Thoracic aorta (tissue), 2 donors: ENCODE measurements around the gene TRAF3IP1. TPM values are rescaled to one million over a fixed set of nuclear protein-coding genes. Genes with fewer than 3 reads are reported as not detected.

Source experiments
- ATAC-seq: fragments of 150-250 bp; one replicate; pipeline ENCODE4 v1.8.0; 2017; ENCODE audit warnings: low read depth; ENCODE audit not compliant: insufficient number of reproducible peaks, low FRiP score
- DNase-seq: peaks from one replicate; pipeline ENCODE4 v3.0.0-alpha.2; 2020; ENCODE audit warnings: low spot score
- H3K27ac ChIP-seq, 2 donors: fragments of 200-600 bp; sonication (generic); 1 replicate in 1 of 2; 2 replicates in 1 of 2; pipeline ENCODE4 v1.5.1; 2016; ENCODE audit warnings: mild to moderate bottlenecking in 2 of 2, moderate library complexity in 2 of 2
- H3K27me3 ChIP-seq: fragments of 200-600 bp; sonication (generic); replicated peaks from 2 replicates; pipeline ENCODE4 v1.6.0; 2016; ENCODE audit warnings: mild to moderate bottlenecking; ENCODE audit not compliant: insufficient read depth
- H3K36me3 ChIP-seq: fragments of 200-600 bp; sonication (generic); one replicate; pipeline ENCODE4 v1.5.1; 2016
- H3K4me1 ChIP-seq, 2 donors: fragments of 200-600 bp; sonication (generic); 1 replicate in 1 of 2; 2 replicates in 1 of 2; pipeline versions ENCODE4 v1.5.1 to v1.6.0; 2016; ENCODE audit warnings: low read depth in 2 of 2, mild to moderate bottlenecking in 1 of 2; ENCODE audit not compliant: control insufficient read depth in 1 of 2
- H3K4me3 ChIP-seq: fragments of 200-600 bp; sonication (generic); 2 replicates; pipeline ENCODE4 v1.5.1; 2016; ENCODE audit warnings: mild to moderate bottlenecking
- H3K9me3 ChIP-seq: fragments of 200-600 bp; sonication (generic); 2 replicates; pipeline ENCODE4 v1.5.1; 2016
- total RNA-seq, 2 donors: library from RNA; depleted of rRNA; stranded (reverse); fragments of >200 nt; gene quantifications; one replicate each; pipeline versions ENCODE4 v1.1.0 to v1.2.3, GENCODE V29; 2016
- TF ChIP-seq, protein P1 (sequence below): fragments of 200-600 bp; sonication (generic); IDR thresholded peaks from one replicate; pipeline ENCODE4 v1.5.1; 2019; ENCODE audit warnings: antibody characterized with exemption

The TRAF3IP1 gene
- total RNA-seq, 2 donors from 2014 or later, result 19.4 to 23.7 TPM

DNA sequence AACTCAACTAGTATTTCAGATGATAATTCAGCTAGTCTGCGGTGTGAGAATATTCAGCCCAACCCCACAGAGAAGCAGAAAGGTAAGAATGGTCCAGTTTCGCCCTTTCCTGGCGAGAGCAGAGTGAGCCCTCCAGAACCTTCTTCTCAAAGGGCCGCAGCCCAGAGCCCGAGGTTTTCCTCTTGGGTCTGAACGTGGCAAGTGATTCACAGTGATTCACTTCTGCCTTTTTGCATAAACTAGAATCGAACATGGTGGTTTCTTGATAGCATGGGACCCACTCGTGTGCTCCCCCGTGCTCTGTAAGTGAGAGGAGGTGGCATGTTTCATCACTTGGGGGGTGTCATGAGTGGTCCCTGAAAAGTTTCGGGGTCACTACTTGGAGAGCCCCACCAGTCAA, 24.2 kb downstream of the TRAF3IP1 start:
- Histone ChIP-seq H3K27me3 (no peaks in the 10 kb centered on the region), H3K4me3 (no peak overlapping the region), H3K4me1 (no peaks in the 10 kb centered on the region), H3K27ac (no peak overlapping the region), H3K36me3 (peaks cover 11% of the 10 kb centered on the region), H3K9me3 (no peaks in the 10 kb centered on the region)
- TF ChIP-seq, protein P1, sequence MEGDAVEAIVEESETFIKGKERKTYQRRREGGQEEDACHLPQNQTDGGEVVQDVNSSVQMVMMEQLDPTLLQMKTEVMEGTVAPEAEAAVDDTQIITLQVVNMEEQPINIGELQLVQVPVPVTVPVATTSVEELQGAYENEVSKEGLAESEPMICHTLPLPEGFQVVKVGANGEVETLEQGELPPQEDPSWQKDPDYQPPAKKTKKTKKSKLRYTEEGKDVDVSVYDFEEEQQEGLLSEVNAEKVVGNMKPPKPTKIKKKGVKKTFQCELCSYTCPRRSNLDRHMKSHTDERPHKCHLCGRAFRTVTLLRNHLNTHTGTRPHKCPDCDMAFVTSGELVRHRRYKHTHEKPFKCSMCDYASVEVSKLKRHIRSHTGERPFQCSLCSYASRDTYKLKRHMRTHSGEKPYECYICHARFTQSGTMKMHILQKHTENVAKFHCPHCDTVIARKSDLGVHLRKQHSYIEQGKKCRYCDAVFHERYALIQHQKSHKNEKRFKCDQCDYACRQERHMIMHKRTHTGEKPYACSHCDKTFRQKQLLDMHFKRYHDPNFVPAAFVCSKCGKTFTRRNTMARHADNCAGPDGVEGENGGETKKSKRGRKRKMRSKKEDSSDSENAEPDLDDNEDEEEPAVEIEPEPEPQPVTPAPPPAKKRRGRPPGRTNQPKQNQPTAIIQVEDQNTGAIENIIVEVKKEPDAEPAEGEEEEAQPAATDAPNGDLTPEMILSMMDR, result no peak
- DNase-seq (no peak), ATAC-seq (no peak)

DNA sequence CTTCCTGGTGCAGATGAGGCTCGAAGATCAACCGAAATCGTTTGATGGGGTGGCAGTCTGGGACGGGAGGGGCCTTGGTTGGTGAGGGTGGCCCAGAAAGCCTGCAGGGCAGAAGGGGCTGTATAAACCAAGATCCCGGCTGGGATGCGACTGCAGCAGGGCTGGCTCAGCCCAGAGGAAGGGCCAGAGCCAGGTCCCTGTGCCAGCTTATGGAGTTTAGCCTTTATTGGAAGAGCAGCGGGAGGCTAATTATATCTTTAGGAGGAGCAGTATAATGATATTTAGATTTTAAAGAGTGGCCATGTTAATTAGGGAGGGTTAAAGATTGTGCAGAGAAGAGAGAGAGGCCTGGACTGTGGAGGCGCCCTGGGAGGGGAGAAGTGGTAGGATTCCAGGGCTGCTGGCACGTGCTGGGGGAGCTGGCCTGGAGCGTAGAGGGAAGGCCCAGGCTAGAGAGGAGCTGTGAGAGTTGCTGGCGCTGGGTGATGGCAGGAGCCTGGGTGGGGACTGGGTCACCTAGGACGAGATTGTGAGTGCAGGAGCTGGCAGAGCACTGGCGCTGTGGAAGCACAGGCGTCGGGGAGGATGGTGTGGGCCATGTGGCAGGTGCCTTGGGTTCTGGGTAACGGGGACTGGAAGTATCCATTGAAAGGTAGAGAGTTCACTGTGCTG, 25.1 kb downstream of the TRAF3IP1 start:
- TF ChIP-seq, protein P1, result no peak
- Histone ChIP-seq H3K27ac (no peak overlapping the region), H3K4me3 (no peak overlapping the region), H3K27me3 (no peaks in the 10 kb centered on the region), H3K4me1 (no peaks in the 10 kb centered on the region), H3K36me3 (peaks cover 10% of the 10 kb centered on the region), H3K9me3 (no peaks in the 10 kb centered on the region)
- ATAC-seq (no peak), DNase-seq (no peak)

DNA sequence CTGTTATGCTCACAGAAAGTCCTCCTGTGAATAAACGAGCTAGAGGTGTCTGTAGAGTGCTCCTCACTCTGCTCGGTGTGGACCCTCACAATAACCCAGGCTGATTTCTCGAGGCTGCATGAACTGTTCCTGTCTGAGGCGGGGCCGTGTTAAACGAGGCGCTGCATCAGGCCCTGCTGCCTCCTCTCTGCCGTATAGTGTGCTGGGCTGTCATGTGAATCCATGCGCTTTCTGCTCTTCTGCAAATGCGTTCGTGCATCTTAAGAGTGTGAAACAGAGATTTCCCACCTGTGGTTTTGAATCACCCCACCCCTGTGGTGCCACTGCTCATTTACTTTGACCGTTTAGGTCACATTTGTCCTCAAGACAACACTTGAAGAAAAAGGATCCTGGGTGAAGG, 26.2 kb downstream of the TRAF3IP1 start:
- TF ChIP-seq, protein P1, result no peak
- ATAC-seq (no peak), DNase-seq (no peak)
- Histone ChIP-seq H3K27me3 (no peaks in the 10 kb centered on the region), H3K27ac (no peak overlapping the region), H3K4me3 (no peak overlapping the region), H3K9me3 (no peaks in the 10 kb centered on the region), H3K36me3 (peaks cover 10% of the 10 kb centered on the region), H3K4me1 (no peaks in the 10 kb centered on the region)

DNA sequence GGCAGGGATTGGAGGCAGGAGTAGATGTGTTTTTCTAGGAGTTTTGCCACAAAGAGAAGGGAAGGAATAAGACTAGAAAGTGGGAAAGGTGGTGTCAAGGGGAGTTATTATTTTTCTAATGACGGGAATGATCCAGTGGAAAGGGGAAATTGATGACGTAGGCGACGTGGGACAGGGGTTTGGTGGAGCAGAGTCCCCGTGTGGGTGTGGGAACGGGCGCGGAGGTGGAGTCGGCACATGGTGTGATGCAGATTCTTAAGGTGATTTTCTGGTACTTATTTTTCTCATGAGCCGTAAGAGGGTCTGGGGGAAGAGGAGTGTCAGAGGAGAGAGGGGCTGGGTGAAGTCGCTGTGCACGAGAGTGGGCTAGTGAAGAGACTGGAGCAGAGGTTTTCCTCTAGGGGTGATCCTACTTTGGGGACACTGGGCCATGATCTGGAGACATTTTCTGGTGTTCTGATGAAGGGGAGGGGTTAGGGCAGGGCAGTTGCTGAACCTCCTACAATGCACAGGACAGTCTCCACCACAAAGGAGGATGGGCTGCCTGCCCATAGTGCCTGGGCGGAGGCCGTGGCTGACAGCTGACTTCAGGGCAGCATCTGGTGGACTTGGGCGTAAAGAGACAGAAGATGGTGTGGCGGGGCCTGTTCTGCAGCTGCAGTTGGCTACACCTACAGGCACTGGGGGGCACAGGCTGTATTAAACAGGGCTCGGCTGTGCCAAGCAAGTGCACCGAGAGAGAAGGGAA, 30.0 kb downstream of the TRAF3IP1 start:
- no peaks in the 10 kb centered on the region for H3K9me3 ChIP-seq
- H3K27ac ChIP-seq, result no peak overlapping the region
- no peaks in the 10 kb centered on the region for H3K27me3 ChIP-seq
- H3K4me1 ChIP-seq, result no peaks in the 10 kb centered on the region
- ATAC-seq (no peak), DNase-seq (no peak)
- TF ChIP-seq, protein P1, result no peak
- peaks cover 16% of the 10 kb centered on the region for H3K36me3 ChIP-seq
- no peak overlapping the region for H3K4me3 ChIP-seq

DNA sequence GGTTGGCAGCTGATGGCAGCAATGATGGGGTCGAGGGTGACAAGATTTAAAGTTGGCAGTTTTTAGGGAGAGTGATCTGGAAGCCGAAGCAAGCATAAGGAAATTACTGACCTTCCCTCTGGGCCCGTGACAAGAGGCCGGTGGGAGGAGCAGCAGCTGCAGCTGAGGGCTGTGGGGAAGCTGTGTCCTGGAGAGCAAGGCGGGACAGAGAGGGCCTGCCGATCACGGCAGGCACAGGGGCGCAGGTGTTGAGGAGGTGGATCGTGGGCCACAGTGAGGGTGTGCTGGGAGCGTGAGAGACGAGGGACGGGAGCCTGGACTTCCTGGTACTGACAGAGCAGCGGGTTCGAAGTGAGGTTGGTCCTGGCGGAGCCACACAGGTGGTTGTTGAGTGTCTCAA, 31.0 kb downstream of the TRAF3IP1 start:
- no peak overlapping the region for H3K27ac ChIP-seq
- H3K4me1 ChIP-seq, result no peaks in the 10 kb centered on the region

More for the DNA sequence above, 31.0 kb downstream of the TRAF3IP1 start:
- DNase-seq (no peak), ATAC-seq (no peak)
- Histone ChIP-seq H3K9me3 (no peaks in the 10 kb centered on the region), H3K36me3 (peaks cover 16% of the 10 kb centered on the region), H3K4me3 (no peak overlapping the region), H3K27me3 (no peaks in the 10 kb centered on the region)
- TF ChIP-seq, protein P1, result no peak
